HepG2 (cell line): ENCODE results near the gene STRADB. TPM values are rescaled to one million over a fixed set of nuclear protein-coding genes. Genes with fewer than 3 reads are reported as not detected.

Experiments used
- ATAC-seq: fragments of 200-7000 bp; cut with Tn5 transposase; 3 replicates; pipeline ENCODE4 v1.9.1; 2020; ENCODE audit warnings: mild to moderate bottlenecking, moderate library complexity
- BruUV-seq: library from RNA; stranded (reverse); fragments of 400-500 nt; replicated peaks from 2 replicates; lab custom pipeline; 2021; lab: Mats Ljungman, UMichigan
- CTCF ChIA-PET: fragments of 300-600 bp; formaldehyde crosslinking; extraction: SDS; loops from one replicate; lab custom pipeline; 2021; ENCODE audit warnings: low total read pairs, inconsistent platforms, low intra/inter-chr PET ratio; lab: Yijun Ruan, JAX
- POLR2A ChIA-PET: fragments of 350-600 bp; sonication (Branson Sonifier 250); formaldehyde crosslinking; loops from one replicate; lab custom pipeline; 2020; ENCODE audit warnings: antibody characterized with exemption, inconsistent platforms; lab: Yijun Ruan, JAX
- DNase-seq: peaks from one replicate; pipeline ENCODE4 v3.0.0-alpha.2; 2015; ENCODE audit warnings: low spot score
- FAIRE-seq: peaks from 3 replicates; lab custom pipeline; 2011; peaks lifted over from hg19 to GRCh38; lab: Jason Lieb, UNC
- H2AFZ ChIP-seq: one replicate; pipeline ENCODE4 v1.6.1; 2011; ENCODE audit warnings: low read length, inconsistent platforms
- H3K27ac ChIP-seq: fragments of 300-600 bp; 3 replicates; pipeline ENCODE4 v1.8.0; 2011; ENCODE audit warnings: mixed run types, mild to moderate bottlenecking, mixed read lengths, low read length, inconsistent platforms; ENCODE audit not compliant: insufficient read depth; ENCODE audit errors: extremely low read length
- H3K27me3 ChIP-seq, 2 experiments: fragments of 200-600 bp in 1 of 2; 2 replicates in 1 of 2; 3 replicates in 1 of 2; pipeline versions ENCODE4 v1.6.0 to v1.8.0; 2011; ENCODE audit warnings: low read length in 2 of 2, mild to moderate bottlenecking in 2 of 2, moderate library complexity in 2 of 2, inconsistent platforms in 1 of 2; ENCODE audit not compliant: insufficient read depth in 2 of 2, control insufficient read depth in 1 of 2
- H3K36me3 ChIP-seq, 2 experiments: fragments of 200-600 bp in 1 of 2; replicated peaks in 1 of 2; 2 replicates in 1 of 2; 3 replicates in 1 of 2; pipeline versions ENCODE4 v1.5.1 to v1.8.0; 2011; ENCODE audit warnings: low read length in 2 of 2, inconsistent platforms in 1 of 2; ENCODE audit not compliant: insufficient read depth in 2 of 2, control insufficient read depth in 1 of 2
- H3K4me1 ChIP-seq: 2 replicates; pipeline ENCODE4 v1.5.1; 2012; ENCODE audit warnings: low read length, inconsistent platforms; ENCODE audit not compliant: insufficient read depth
- H3K4me2 ChIP-seq: 2 replicates; pipeline ENCODE4 v1.6.0; 2011; ENCODE audit warnings: low read depth, low read length, inconsistent platforms
- H3K4me3 ChIP-seq, 3 experiments: fragments of 200-600 bp in 1 of 3; sonication (generic), shearing (Covaris generic) in 1 of 3; replicated peaks in 1 of 3; 2 replicates each; pipeline ENCODE4 v1.5.1; 2011 to 2016; ENCODE audit warnings: low read length in 3 of 3, inconsistent platforms in 2 of 3, low read depth in 2 of 3, mild to moderate bottlenecking in 2 of 3, control low read depth in 1 of 3, mixed read lengths in 1 of 3; ENCODE audit not compliant: insufficient read depth in 1 of 3
- H3K79me2 ChIP-seq: one replicate; pipeline ENCODE4 v1.6.1; 2011; ENCODE audit warnings: low read length, inconsistent platforms; ENCODE audit not compliant: insufficient read depth
- H3K9ac ChIP-seq: 2 replicates; pipeline ENCODE4 v1.6.0; 2011; ENCODE audit warnings: mild to moderate bottlenecking, low read depth, low read length, inconsistent platforms; ENCODE audit not compliant: insufficient read depth
- H3K9me3 ChIP-seq: 2 replicates; pipeline ENCODE4 v1.5.1; 2012; ENCODE audit warnings: mild to moderate bottlenecking, low read length
- H4K20me1 ChIP-seq: 2 replicates; pipeline ENCODE4 v1.6.0; 2011; ENCODE audit warnings: inconsistent platforms, mild to moderate bottlenecking, low read length, moderate library complexity; ENCODE audit not compliant: insufficient read depth
- DPF2 ChIP-seq: sonication (generic); formaldehyde crosslinking; IDR thresholded peaks from 2 replicates; pipeline ENCODE4 v1.4.0; 2020; ENCODE audit warnings: mild to moderate bottlenecking, low read depth, missing genetic modification reagents, borderline replicate concordance
- IRF2 ChIP-seq: IDR thresholded peaks from 2 replicates; pipeline ENCODE4 v1.6.1; 2018; ENCODE audit warnings: missing genetic modification reagents, missing compliant biosample characterization
- NFE2 ChIP-seq: sonication (generic); formaldehyde crosslinking; IDR thresholded peaks from 2 replicates; pipeline ENCODE4 v1.4.0; 2020; ENCODE audit warnings: missing genetic modification reagents
- TCF7L2 ChIP-seq: IDR thresholded peaks from 2 replicates; pipeline ENCODE4 v1.6.1; 2011; ENCODE audit warnings: mild to moderate bottlenecking, low read depth, low read length, moderate library complexity
- YY1 ChIP-seq: IDR thresholded peaks from 2 replicates; pipeline ENCODE4 v1.6.1; 2011; ENCODE audit warnings: low read length, low read depth, moderate library complexity, mild to moderate bottlenecking; ENCODE audit not compliant: insufficient read depth, insufficient replicate concordance
- ZBTB7A ChIP-seq: sonication (generic); formaldehyde crosslinking; IDR thresholded peaks from 2 replicates; pipeline ENCODE4 v1.8.0; 2022; ENCODE audit warnings: mild to moderate bottlenecking, missing genetic modification reagents
- ZNF607 ChIP-seq: sonication (generic); formaldehyde crosslinking; IDR thresholded peaks from 2 replicates; pipeline ENCODE4 v1.5.1; 2020; ENCODE audit warnings: missing genetic modification reagents, mild to moderate bottlenecking, borderline replicate concordance
- ZNF703 ChIP-seq: sonication (generic); formaldehyde crosslinking; IDR thresholded peaks from 2 replicates; pipeline ENCODE4 v1.5.1; 2020; ENCODE audit warnings: missing genetic modification reagents, mild to moderate bottlenecking, moderate library complexity, borderline replicate concordance
- WGBS: methylation state at CpG from one replicate; pipeline ENCODE4 v1.1.6; 2017; ENCODE audit warnings: low lambda C conversion rate; 5-methylcytosine and 5-hydroxymethylcytosine counted together
- in situ Hi-C: cut with HindIII; loops from 2 replicates; pipeline ENCODE4 v1.10.0; 2017; ENCODE audit warnings: low pct_unique_long_range_greater_than_20kb; ENCODE audit not compliant: extremely low pct_ligation_motif_present
- intact Hi-C: fragments of 100-400 bp; cut with micrococcal nuclease; formaldehyde crosslinking; loops from one replicate; pipeline ENCODE4 v1.10.0; 2022; ENCODE audit not compliant: unreplicated experiment
- polyA plus RNA-seq, 8 experiments: library from polyadenylated mRNA; depleted of rRNA in 3 of 8; stranded (reverse) in 7 of 8; unstranded in 1 of 8; fragments of >200 nt; fragmentation: Illumina TruSeq in 4 of 8; extraction: Trizol in 4 of 8; gene quantifications; 2 replicates each; pipeline versions ENCODE4 v1.2.1 to v1.2.3, GENCODE V29; 2011 to 2016; ENCODE audit warnings: low read depth in 4 of 8, missing spikeins in 1 of 8, mixed read lengths in 1 of 8; ENCODE audit not compliant: insufficient read depth in 1 of 8
- total RNA-seq, 5 experiments: library from RNA; depleted of rRNA; stranded (reverse); fragments of >200 nt; fragmentation: Illumina TruSeq; extraction: Trizol; gene quantifications; 2 replicates each; pipeline ENCODE4 v1.2.3, GENCODE V29; 2016; ENCODE audit warnings: low read depth in 1 of 5
- TF ChIP-seq, protein P1 (sequence below): sonication (generic); formaldehyde crosslinking; IDR thresholded peaks from 2 replicates; pipeline ENCODE4 v1.9.0; 2021; ENCODE audit warnings: missing genetic modification reagents, borderline replicate concordance
- TF ChIP-seq, protein P2 (sequence below): sonication (generic); formaldehyde crosslinking; IDR thresholded peaks from 2 replicates; pipeline ENCODE4 v1.4.0; 2020; ENCODE audit warnings: missing genetic modification reagents
- TF ChIP-seq, protein P3 (sequence below): sonication (generic); formaldehyde crosslinking; IDR thresholded peaks from 2 replicates; pipeline ENCODE4 v1.4.0; 2020; ENCODE audit warnings: mild to moderate bottlenecking, missing genetic modification reagents

STRADB gene
- total and polyA plus RNA-seq, 2 of the 13 experiments (the other 11 are each of a cell fraction or from before 2014, with no cell fraction given) = 34.1 to 66.6 TPM

DNA sequence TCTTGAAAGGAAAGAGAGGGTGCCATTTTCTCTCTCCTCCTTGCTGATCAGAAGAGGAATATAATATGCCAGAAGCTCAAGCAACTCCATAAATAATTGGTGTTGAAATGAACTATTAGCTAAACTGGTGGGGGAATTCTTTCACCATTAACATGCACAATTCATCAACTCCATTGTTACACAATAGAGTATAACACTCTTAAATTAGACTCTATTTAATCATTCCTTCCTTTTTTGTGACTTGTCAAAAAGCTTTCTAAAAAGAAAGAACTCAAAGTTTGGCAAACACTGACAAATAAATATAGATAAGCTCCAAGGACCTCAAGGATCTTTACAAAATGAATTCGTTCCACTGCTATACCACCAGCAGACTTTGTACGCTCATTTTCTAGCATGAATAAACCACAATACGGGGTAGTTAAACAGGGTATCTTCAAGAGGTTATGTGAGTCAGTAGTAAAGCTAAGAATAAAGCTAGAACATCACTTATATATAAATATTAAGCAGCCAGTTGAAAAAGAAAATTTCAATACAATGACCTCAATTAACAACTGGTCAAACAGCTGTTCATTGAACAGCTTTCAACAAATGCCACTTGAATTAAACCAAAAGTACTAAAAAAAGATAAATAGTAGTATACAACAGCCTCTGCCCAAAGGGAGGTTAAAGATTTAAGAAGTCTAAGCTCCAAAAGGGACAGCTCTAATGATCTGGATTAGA, 6.6 kb upstream of the STRADB start:
- CTCF ChIA-PET = no interaction called here
- Histone ChIP-seq H3K9ac (no peak overlapping the region), H3K79me2 (peaks cover 9% of the 10 kb centered on the region), H2AFZ (no peak overlapping the region), H3K9me3 (no peaks in the 10 kb centered on the region), H3K4me3 (no peak overlapping the region), H3K36me3 (no peaks in the 10 kb centered on the region), H3K27ac (no peak overlapping the region), H3K4me2 (no peak overlapping the region), H4K20me1 (no peaks in the 10 kb centered on the region), H3K4me1 (peaks cover 64% of the 10 kb centered on the region), H3K27me3 (no peaks in the 10 kb centered on the region)
- TF ChIP-seq ZBTB7A (no peak), ZNF703 (CRISPR knock-in tag) (no peak)
- TF ChIP-seq, protein P1, sequence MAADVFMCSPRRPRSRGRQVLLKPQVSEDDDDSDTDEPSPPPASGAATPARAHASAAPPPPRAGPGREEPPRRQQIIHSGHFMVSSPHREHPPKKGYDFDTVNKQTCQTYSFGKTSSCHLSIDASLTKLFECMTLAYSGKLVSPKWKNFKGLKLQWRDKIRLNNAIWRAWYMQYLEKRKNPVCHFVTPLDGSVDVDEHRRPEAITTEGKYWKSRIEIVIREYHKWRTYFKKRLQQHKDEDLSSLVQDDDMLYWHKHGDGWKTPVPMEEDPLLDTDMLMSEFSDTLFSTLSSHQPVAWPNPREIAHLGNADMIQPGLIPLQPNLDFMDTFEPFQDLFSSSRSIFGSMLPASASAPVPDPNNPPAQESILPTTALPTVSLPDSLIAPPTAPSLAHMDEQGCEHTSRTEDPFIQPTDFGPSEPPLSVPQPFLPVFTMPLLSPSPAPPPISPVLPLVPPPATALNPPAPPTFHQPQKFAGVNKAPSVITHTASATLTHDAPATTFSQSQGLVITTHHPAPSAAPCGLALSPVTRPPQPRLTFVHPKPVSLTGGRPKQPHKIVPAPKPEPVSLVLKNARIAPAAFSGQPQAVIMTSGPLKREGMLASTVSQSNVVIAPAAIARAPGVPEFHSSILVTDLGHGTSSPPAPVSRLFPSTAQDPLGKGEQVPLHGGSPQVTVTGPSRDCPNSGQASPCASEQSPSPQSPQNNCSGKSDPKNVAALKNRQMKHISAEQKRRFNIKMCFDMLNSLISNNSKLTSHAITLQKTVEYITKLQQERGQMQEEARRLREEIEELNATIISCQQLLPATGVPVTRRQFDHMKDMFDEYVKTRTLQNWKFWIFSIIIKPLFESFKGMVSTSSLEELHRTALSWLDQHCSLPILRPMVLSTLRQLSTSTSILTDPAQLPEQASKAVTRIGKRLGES = no peak
- ATAC-seq (no peak), DNase-seq (no peak), FAIRE-seq (no peak)
- in situ Hi-C loops = no loop called here
- intact Hi-C loops = no loop called here
- no TSS peak for BruUV-seq
- POLR2A ChIA-PET = interaction anchor here (0.6 kb wide), 1 partner anchor 1252 kb away, joined by 3 read pairs; no protein-coding TSS in a partner anchor
- 88% methylated on average over 3 of the region's 3 CpGs for WGBS

DNA sequence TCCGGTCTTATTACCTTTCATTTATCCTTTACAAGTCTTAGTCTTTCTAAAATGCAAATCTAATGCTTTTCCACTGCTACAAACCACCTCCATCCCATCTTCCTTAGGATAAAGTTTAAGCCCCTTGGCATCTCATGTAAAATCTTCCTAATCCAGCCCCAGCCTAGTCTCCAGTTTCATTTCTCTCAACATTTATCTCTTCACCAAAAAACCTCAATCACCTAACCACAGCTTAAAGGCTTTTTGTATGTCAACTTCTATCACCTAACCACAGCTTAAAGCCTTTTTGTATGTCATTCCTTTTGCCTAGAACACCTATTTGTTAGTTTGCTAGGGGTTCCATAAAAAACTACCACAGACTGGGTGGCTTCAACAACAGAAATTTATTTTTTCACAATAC, 4.5 kb upstream of the STRADB start:
- no peaks in the 10 kb centered on the region for H3K36me3 ChIP-seq
- H3K79me2 ChIP-seq = peaks cover 20% of the 10 kb centered on the region
- no peak overlapping the region for H2AFZ ChIP-seq
- TF ChIP-seq TCF7L2 = no peak
- TF ChIP-seq, protein P2, sequence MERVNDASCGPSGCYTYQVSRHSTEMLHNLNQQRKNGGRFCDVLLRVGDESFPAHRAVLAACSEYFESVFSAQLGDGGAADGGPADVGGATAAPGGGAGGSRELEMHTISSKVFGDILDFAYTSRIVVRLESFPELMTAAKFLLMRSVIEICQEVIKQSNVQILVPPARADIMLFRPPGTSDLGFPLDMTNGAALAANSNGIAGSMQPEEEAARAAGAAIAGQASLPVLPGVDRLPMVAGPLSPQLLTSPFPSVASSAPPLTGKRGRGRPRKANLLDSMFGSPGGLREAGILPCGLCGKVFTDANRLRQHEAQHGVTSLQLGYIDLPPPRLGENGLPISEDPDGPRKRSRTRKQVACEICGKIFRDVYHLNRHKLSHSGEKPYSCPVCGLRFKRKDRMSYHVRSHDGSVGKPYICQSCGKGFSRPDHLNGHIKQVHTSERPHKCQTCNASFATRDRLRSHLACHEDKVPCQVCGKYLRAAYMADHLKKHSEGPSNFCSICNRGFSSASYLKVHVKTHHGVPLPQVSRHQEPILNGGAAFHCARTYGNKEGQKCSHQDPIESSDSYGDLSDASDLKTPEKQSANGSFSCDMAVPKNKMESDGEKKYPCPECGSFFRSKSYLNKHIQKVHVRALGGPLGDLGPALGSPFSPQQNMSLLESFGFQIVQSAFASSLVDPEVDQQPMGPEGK (CRISPR knock-in tag) = no peak
- no peak for TF ChIP-seq YY1
- no peak for TF ChIP-seq ZNF607 (CRISPR knock-in tag)
- TF ChIP-seq NFE2 (CRISPR knock-in tag) = no peak
- no peak for TF ChIP-seq DPF2
- TF ChIP-seq, protein P3, sequence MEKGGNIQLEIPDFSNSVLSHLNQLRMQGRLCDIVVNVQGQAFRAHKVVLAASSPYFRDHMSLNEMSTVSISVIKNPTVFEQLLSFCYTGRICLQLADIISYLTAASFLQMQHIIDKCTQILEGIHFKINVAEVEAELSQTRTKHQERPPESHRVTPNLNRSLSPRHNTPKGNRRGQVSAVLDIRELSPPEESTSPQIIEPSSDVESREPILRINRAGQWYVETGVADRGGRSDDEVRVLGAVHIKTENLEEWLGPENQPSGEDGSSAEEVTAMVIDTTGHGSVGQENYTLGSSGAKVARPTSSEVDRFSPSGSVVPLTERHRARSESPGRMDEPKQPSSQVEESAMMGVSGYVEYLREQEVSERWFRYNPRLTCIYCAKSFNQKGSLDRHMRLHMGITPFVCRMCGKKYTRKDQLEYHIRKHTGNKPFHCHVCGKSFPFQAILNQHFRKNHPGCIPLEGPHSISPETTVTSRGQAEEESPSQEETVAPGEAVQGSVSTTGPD (CRISPR knock-in tag) = no peak
- TF ChIP-seq IRF2 (CRISPR knock-in tag) = no peak
- no peak for FAIRE-seq
- DNase-seq = no peak
- in situ Hi-C loops (no loop called here), intact Hi-C loops (no loop called here)
- no peak overlapping the region for H3K27ac ChIP-seq
- BruUV-seq = no TSS peak
- H3K9me3 ChIP-seq = no peaks in the 10 kb centered on the region
- 98% methylated on average over 1 of the region's 1 CpG for WGBS
- no peaks in the 10 kb centered on the region for H4K20me1 ChIP-seq
- H3K9ac ChIP-seq = no peak overlapping the region
- no peak overlapping the region for H3K4me3 ChIP-seq
- ATAC-seq = no peak
- CTCF ChIA-PET = no interaction called here
- no peaks in the 10 kb centered on the region; a peak in 2 of 5 replicates for H3K27me3 ChIP-seq
- no peak overlapping the region for H3K4me2 ChIP-seq
- peaks cover 54% of the 10 kb centered on the region for H3K4me1 ChIP-seq
- POLR2A ChIA-PET = interaction anchor here (1.1 kb wide), 1 partner anchor 17 kb away, joined by 3 read pairs; no protein-coding TSS in a partner anchor
